ENCODE results near the gene MYH14. TPM values are rescaled to one million over a fixed set of nuclear protein-coding genes. Genes with fewer than 3 reads are reported as not detected.
"Not testable (repeated sequence)": the region's sequence is repeated elsewhere in the genome, so short reads cannot be mapped to it uniquely, and the experiment has no call there.

Gene MYH14
- polyA plus RNA-seq, 3 donors: 23.1 to 33.4 (median 24.1) TPM

DNA sequence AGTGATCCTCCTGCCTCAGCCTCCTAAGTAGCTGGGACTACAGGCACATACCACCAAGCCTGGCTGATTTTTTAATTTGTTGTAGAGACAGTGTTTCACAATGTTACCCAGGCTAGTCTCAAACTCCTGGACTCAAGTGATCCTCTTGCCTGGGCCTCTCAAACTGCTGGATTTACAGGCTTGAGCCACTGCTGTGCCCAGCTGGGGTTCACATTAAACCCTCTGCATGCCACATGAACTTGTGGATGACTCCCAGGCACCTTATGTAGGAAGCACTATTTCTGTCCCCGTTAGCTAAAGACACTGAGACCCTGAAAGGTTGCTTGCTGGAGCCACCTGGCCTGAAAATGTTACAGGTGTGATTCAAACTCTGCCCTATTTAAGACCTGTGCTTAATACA is 10.5 kb downstream of the MYH14 start:
- no peak for DNase-seq (ENCODE audit: extremely low read depth in 1 of 11, low read depth in 9 of 11, low spot score in 4 of 11)

- peak in 6 of 11 donors; percentile 47 to 74 (median 60) for DNase-seq (ENCODE audit: extremely low read depth in 1 of 11, low read depth in 9 of 11, low spot score in 4 of 11)
Measured at GRCh38 chr19:50214699-50215543, 11.5 kb downstream of the MYH14 start.

- DNase-seq (ENCODE audit: extremely low read depth in 1 of 11, low read depth in 9 of 11, low spot score in 4 of 11): no peak
Measured at GRCh38 chr19:50215820-50216219, 12.4 kb downstream of the MYH14 start.

DNA sequence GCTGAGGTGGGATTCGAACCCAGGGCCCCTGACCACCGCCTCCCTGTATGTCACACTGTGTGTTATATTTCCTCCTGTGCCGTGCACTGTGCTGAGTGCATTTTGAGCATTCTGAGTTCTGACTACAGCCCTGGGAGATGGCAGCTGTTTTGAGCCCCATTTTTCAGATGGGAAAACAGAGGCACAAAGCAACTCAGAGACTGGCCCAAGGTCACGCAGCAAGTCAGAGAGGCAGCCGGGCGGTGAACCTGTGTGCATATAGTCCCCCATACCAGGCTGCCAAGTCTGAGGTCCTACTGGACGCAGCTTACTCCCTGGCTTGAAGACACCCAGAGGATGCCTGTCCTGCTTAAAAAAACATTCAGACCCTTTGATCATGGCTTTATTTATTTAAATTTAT is 17.7 kb downstream of the MYH14 start:
- DNase-seq (ENCODE audit: extremely low read depth in 1 of 11, low read depth in 9 of 11, low spot score in 4 of 11): no peak

GRCh38 chr19:50222691-50223438 is 19.4 kb downstream of the MYH14 start:
- DNase-seq (ENCODE audit: extremely low read depth in 1 of 11, low read depth in 9 of 11, low spot score in 4 of 11): no peak

DNA sequence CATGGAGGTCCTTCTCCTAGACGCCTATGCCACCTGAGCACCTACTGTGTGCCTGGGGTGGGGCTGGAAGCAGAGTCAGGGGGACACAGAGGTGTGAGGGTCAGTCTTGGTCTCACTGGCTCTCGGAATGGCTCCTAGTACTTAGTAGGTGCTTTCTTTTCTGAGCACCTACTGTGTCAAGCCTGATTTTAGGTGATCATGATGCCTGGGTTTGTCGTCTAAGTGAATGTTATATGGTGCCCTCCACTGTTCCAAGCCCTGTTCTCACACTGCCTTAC is 20.0 kb downstream of the MYH14 start:
- no peak for DNase-seq (ENCODE audit: extremely low read depth in 1 of 11, low read depth in 9 of 11, low spot score in 4 of 11)

GRCh38 chr19:50224986-50225747 is 21.7 kb downstream of the MYH14 start:
- no peak for DNase-seq (ENCODE audit: extremely low read depth in 1 of 11, low read depth in 9 of 11, low spot score in 4 of 11)

DNA sequence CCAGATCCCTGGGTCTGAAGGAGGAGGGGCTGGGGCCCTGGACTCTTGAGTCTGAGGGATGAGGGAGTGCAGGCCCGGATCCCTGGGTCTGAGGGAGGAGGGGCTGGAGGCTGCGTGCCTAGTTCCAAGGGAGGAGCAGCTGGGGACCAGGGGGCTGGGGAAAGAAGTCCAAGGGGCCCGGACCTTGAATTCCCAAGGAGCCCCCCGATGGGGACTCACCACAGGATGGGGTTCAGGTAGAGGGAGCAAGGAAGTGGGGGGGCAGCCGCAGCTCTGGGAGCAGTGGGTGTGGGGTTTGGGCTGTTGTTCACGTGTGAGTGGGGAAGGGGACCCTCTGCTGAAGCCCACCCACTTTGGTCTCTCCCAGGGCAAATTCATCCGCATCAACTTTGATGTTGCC is 23.1 kb downstream of the MYH14 start:
- no peak for DNase-seq (ENCODE audit: extremely low read depth in 1 of 11, low read depth in 9 of 11, low spot score in 4 of 11)

GRCh38 chr19:50228153-50228552 is 24.7 kb downstream of the MYH14 start:
- DNase-seq (ENCODE audit: extremely low read depth in 1 of 11, low read depth in 9 of 11, low spot score in 4 of 11): not testable (repeated sequence)

- no peak for DNase-seq (ENCODE audit: extremely low read depth in 1 of 11, low read depth in 9 of 11, low spot score in 4 of 11)
Measured at GRCh38 chr19:50230379-50231351, 27.2 kb downstream of the MYH14 start.

DNA sequence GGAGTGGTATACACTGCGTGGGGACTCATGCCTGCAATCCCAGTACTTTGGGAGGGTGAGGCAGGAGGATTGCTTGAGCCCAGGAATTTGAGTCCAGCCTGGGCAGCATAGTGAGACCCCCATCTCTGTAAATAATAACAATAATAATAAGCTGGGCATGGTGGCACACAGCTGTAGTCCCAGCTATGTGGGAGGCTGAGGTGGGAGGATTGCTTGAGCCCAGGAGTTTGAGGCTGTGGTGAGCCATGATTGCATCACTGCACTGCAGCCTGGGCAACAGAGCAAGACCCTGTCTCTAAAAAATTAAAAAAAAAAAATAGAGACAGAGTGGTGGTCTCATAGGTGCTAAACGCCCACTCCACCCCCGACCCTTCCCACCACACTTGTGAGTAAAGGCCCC is 28.0 kb downstream of the MYH14 start:
- DNase-seq (ENCODE audit: extremely low read depth in 1 of 11, low read depth in 9 of 11, low spot score in 4 of 11): not testable (repeated sequence)

GRCh38 chr19:50231821-50232220 is 28.4 kb downstream of the MYH14 start:
- DNase-seq (ENCODE audit: extremely low read depth in 1 of 11, low read depth in 9 of 11, low spot score in 4 of 11): no peak

GRCh38 chr19:50232600-50232999 is 29.2 kb downstream of the MYH14 start:
- no peak for DNase-seq (ENCODE audit: extremely low read depth in 1 of 11, low read depth in 9 of 11, low spot score in 4 of 11)

- DNase-seq (ENCODE audit: extremely low read depth in 1 of 11, low read depth in 9 of 11, low spot score in 4 of 11): no peak
Measured at GRCh38 chr19:50233308-50233910, 30.0 kb downstream of the MYH14 start.

GRCh38 chr19:50237493-50237892 is 34.1 kb downstream of the MYH14 start:
- not testable (repeated sequence) for DNase-seq (ENCODE audit: extremely low read depth in 1 of 11, low read depth in 9 of 11, low spot score in 4 of 11)

- no peak for DNase-seq (ENCODE audit: extremely low read depth in 1 of 11, low read depth in 9 of 11, low spot score in 4 of 11)
Measured at GRCh38 chr19:50238043-50238442, 34.6 kb downstream of the MYH14 start.

- DNase-seq (ENCODE audit: extremely low read depth in 1 of 11, low read depth in 9 of 11, low spot score in 4 of 11): no peak
Measured at GRCh38 chr19:50239921-50240590, 36.6 kb downstream of the MYH14 start.

GRCh38 chr19:50242581-50242980 is 39.2 kb downstream of the MYH14 start:
- DNase-seq (ENCODE audit: extremely low read depth in 1 of 11, low read depth in 9 of 11, low spot score in 4 of 11): no peak
